WI38 (cell line): Measurements from ENCODE around the gene RELL1.

ENCODE experiments used
- H3K4me3 ChIP-seq: 2 replicates; pipeline ENCODE4 v1.5.1; 2011; ENCODE audit warnings: low read depth, mild to moderate bottlenecking, control low read depth, low read length
- TF ChIP-seq, protein P1 (sequence below): IDR thresholded peaks from 2 replicates; pipeline ENCODE4 v1.5.1; 2012; ENCODE audit warnings: low read depth, mild to moderate bottlenecking, control low read depth, low read length

The RELL1 gene

DNA sequence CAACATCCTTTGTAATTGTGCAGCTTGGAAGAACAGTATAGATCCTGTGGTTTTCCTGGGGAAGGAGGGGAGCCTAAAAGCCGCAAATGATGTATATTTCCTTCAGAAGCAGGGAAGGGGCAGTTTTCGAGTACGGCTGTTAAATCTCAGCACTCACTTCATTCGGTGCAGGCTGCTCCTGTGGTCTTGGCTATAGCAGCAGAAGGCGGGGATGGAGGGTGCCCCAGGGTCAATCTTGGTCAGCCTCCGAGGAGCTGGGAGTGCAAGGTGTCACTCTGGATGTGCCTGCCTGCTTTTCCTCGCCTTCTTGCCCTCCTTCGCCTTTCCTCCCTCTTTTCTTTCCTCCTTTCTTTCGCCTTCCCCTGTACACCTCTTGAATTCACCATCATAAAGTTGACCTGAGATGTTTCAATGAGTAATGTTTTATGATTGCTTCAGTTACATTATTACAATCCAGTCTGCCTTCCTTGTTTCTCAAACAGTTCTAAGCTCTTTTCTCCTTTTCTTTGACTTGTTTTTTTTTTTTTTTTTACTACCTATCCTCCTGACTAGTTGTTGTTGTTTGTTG is 101.6 kb downstream of the RELL1 start:
- H3K4me3 ChIP-seq = no peak overlapping the region
- TF ChIP-seq, protein P1, sequence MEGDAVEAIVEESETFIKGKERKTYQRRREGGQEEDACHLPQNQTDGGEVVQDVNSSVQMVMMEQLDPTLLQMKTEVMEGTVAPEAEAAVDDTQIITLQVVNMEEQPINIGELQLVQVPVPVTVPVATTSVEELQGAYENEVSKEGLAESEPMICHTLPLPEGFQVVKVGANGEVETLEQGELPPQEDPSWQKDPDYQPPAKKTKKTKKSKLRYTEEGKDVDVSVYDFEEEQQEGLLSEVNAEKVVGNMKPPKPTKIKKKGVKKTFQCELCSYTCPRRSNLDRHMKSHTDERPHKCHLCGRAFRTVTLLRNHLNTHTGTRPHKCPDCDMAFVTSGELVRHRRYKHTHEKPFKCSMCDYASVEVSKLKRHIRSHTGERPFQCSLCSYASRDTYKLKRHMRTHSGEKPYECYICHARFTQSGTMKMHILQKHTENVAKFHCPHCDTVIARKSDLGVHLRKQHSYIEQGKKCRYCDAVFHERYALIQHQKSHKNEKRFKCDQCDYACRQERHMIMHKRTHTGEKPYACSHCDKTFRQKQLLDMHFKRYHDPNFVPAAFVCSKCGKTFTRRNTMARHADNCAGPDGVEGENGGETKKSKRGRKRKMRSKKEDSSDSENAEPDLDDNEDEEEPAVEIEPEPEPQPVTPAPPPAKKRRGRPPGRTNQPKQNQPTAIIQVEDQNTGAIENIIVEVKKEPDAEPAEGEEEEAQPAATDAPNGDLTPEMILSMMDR = no peak

DNA sequence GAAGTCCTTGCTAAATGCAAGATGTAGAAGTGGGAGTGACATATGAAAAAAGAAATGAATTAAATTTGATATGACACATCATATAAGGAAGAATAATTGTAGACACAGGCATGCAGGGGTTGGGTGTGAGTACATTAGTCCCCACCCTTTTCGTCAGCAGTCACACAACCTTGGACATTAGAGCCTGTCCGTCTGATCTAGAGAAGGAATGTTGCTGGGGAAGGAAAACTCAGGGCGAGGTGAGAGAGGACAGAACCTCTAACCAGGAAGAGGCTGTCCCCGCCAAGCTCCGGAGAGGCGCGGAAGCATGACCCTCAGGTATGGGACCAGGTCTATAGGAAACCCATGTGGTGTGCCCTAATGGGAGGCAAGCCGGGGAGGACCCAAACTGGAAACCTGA is 102.1 kb downstream of the RELL1 start:
- no peak overlapping the region for H3K4me3 ChIP-seq
- TF ChIP-seq, protein P1 = no peak

- TF ChIP-seq, protein P1 = no peak
- no peak overlapping the region for H3K4me3 ChIP-seq
Observed at GRCh38 chr4:37573566-37573965, 112.6 kb downstream of the RELL1 start.

DNA sequence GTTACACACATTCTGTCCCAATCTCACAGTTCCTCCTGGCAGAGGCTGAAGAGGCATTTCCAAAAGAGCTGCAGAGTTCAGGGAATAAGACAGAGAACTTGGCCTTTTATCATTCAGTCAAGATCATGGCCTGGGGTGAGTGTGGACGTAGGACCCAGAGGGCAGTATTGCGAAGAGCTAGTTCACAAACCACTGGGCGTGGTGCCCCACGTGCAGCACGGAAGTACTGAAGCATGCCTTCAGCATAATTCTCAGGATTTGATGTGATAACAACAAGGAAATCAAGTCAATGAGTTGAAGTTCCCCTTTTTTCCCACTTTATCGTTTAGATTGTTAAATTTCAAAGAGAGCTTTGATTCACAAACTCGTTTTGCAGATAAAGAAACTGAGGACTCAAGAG is 117.7 kb downstream of the RELL1 start:
- TF ChIP-seq, protein P1 = no peak
- H3K4me3 ChIP-seq = no peak overlapping the region

- TF ChIP-seq, protein P1 = no peak
- H3K4me3 ChIP-seq = no peak overlapping the region
Observed at GRCh38 chr4:37567836-37568235, 118.3 kb downstream of the RELL1 start.

DNA sequence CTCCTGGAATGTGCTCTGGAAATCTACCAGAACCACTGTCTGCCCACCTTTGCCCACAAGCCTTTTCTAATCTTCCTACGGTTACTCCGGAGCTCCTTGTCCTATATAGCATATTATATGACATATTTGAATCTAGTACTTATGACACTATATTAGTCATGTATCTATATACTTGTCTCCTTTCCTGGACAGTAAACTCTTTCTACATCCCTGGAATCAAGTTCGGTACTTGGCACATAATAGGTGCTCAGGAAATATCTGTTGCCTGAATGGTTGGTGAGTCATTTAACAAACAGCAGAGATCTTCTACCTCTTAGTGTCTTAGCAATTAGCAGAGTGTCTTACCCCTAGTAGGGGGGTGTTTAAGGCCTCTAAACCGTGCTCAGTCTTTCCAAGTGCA is 123.6 kb downstream of the RELL1 start:
- no peak overlapping the region for H3K4me3 ChIP-seq
- TF ChIP-seq, protein P1 = no peak

DNA sequence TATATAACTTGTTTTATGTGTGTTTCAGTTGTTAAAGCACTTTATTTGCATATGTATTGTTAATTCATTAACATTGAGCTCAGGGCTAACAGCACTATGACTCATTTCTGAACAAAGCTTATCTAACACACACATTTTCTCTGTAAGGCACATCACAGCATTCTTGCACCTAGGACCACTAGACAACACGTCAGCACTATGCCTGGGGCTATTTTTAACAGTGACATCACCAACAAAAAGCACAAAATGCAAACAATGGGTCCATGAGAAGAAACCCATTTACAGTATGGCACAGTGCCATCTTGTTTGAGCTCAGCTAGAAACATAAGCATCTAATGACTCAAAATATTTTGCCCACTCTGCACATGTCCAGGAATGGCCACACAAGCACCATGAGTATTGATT is 124.4 kb downstream of the RELL1 start:
- TF ChIP-seq, protein P1 = no peak
- H3K4me3 ChIP-seq = no peak overlapping the region
